ENCODE data around the gene NTM.

NTM gene

DNA sequence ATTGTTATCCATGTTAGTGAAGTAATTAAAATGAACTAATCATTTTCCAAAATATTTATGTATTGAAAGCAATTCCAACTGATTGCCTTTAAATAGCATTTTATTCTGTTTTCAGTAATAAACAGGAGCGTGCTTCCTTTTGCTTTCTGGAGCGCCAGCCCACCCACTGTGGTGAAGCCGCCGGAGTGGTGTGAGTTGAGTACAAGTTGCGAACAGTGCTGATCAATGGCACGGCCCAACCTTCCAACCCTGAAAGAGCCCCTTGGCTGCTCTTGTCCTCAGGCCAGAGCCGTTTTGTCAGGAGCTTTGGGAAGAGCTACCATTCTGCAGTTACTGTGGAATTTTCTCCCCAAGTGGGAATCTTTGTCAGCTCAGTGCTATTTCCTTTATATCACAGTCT, 42.8 kb downstream of the NTM start:
- no peak overlapping the region for H3K4me2 ChIP-seq (ENCODE audit: low read length)
- no peaks in the 10 kb centered on the region for H3K4me1 ChIP-seq (ENCODE audit: control insufficient read depth, low read depth, low read length)
- no peak overlapping the region for H3K4ac ChIP-seq (ENCODE audit: low read depth, low read length)
- no peak overlapping the region for H3K27ac ChIP-seq (ENCODE audit: low read depth, low read length)
- H3K79me2 ChIP-seq (ENCODE audit: control insufficient read depth, insufficient read depth, low read length): no peaks in the 10 kb centered on the region
- no peak overlapping the region for H4K5ac ChIP-seq (ENCODE audit: low read length)
- no peak overlapping the region for H2BK15ac ChIP-seq (replicated peaks; ENCODE audit: low read depth)
- no CpG with 5 or more reads among the region's 7 CpGs for WGBS (ENCODE audit: extremely low coverage, insufficient coverage, low lambda C conversion rate)
- DNase-seq: no peak
- H4K8ac ChIP-seq (ENCODE audit: low read depth, low read length): no peak overlapping the region
- no peak overlapping the region for H3K56ac ChIP-seq (ENCODE audit: low read length)
- H2BK5ac ChIP-seq (ENCODE audit: low read length): no peak overlapping the region
- H3K27me3 ChIP-seq (ENCODE audit: insufficient read depth, low read length, poor library complexity): no peaks in the 10 kb centered on the region
- H3K23ac ChIP-seq (ENCODE audit: low read length): no peak overlapping the region
- H3K18ac ChIP-seq (ENCODE audit: low read length): no peak overlapping the region
- no peak overlapping the region for H2BK120ac ChIP-seq (ENCODE audit: low read depth, low read length)
- no peaks in the 10 kb centered on the region for H3K36me3 ChIP-seq (ENCODE audit: control insufficient read depth, insufficient read depth, low read length)
- H3K9ac ChIP-seq (ENCODE audit: low read length): no peak overlapping the region
- H3K4me3 ChIP-seq (ENCODE audit: low read length): no peak overlapping the region
- H2AK5ac ChIP-seq (ENCODE audit: low read length): no peak overlapping the region
- no peaks in the 10 kb centered on the region for H3K79me1 ChIP-seq (ENCODE audit: low read length)

DNA sequence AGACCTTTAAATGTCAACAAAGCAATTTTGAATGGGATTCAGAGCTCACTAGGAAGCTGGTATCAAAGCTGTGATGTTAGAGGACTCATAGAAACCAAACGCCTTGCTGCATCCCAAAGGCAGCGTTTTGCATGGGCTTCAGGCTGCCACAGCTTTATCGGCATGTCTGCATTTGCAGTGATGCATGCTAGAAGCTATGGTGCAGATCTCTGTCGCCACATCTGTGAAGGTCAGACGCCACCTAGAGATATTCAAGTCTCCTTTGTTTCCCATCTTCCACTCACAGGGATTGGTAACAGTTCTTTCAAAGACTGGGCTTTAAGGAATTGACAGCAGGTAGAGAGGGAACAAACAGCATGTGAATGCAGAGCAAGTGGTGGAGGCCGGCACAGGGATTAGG, 47.8 kb downstream of the NTM start:
- no peaks in the 10 kb centered on the region for H3K4me1 ChIP-seq (ENCODE audit: control insufficient read depth, low read depth, low read length)
- no CpG with 5 or more reads among the region's 6 CpGs for WGBS (ENCODE audit: extremely low coverage, insufficient coverage, low lambda C conversion rate)
- H2BK120ac ChIP-seq (ENCODE audit: low read depth, low read length): no peak overlapping the region
- H3K4me3 ChIP-seq (ENCODE audit: low read length): no peak overlapping the region
- H3K27ac ChIP-seq (ENCODE audit: low read depth, low read length): no peak overlapping the region
- no peak overlapping the region for H2AK5ac ChIP-seq (ENCODE audit: low read length)
- H3K36me3 ChIP-seq (ENCODE audit: control insufficient read depth, insufficient read depth, low read length): no peaks in the 10 kb centered on the region
- no peak overlapping the region for H3K18ac ChIP-seq (ENCODE audit: low read length)
- no peak overlapping the region for H3K56ac ChIP-seq (ENCODE audit: low read length)
- H3K79me2 ChIP-seq (ENCODE audit: control insufficient read depth, insufficient read depth, low read length): no peaks in the 10 kb centered on the region
- H3K23ac ChIP-seq (ENCODE audit: low read length): no peak overlapping the region
- no peak overlapping the region for H3K9ac ChIP-seq (ENCODE audit: low read length)
- H3K79me1 ChIP-seq (ENCODE audit: low read length): no peaks in the 10 kb centered on the region
- no peak overlapping the region for H4K8ac ChIP-seq (ENCODE audit: low read depth, low read length)
- H3K27me3 ChIP-seq (ENCODE audit: insufficient read depth, low read length, poor library complexity): no peaks in the 10 kb centered on the region
- peak; percentile 40 for DNase-seq
- H2BK15ac ChIP-seq (replicated peaks; ENCODE audit: low read depth): no peak overlapping the region
- H4K5ac ChIP-seq (ENCODE audit: low read length): no peak overlapping the region
- no peak overlapping the region for H2BK5ac ChIP-seq (ENCODE audit: low read length)
- H3K4ac ChIP-seq (ENCODE audit: low read depth, low read length): no peak overlapping the region
- H3K4me2 ChIP-seq (ENCODE audit: low read length): no peak overlapping the region

DNA sequence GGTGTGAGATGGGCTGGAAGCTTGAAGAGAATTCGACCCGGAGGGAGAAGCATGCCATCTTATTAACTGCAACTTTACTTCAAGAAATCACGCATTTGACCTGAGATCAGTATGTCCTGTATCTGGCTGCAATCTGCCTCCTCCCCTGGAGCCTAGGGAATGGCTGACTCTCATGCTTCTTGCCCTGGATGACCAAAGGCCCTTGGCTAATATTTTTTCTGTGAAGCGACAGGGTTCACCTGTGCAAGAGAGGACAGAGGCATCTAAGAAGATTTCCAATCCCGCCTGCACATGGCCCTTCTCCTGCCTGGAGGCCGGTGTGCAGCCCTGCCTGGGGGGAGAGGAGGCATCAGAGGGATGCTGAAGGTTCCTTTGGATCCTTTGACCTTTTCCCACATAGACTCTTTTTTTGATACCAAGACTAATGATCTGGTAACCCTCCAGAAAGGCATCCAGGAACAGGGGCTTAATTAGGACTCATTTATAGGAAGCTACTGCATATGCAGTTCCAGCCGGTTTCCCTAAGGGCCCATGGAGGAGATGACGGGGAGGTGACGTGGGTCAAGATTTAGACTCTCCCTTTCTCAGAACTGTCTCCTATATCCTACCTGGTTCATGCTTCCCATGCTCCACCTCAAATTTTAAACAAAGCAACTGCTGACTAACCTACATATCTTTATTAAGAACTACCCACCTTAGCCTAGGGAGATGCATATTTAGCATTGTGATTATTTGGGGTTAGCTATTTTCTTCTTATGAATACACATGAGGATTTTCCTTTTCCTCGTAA, 50.8 kb downstream of the NTM start:
- no peak overlapping the region for H3K4me3 ChIP-seq (ENCODE audit: low read length)
- H2BK5ac ChIP-seq (ENCODE audit: low read length): no peak overlapping the region
- H2BK15ac ChIP-seq (replicated peaks; ENCODE audit: low read depth): no peak overlapping the region
- H4K8ac ChIP-seq (ENCODE audit: low read depth, low read length): no peak overlapping the region
- no peaks in the 10 kb centered on the region for H3K79me1 ChIP-seq (ENCODE audit: low read length)
- no peaks in the 10 kb centered on the region for H3K36me3 ChIP-seq (ENCODE audit: control insufficient read depth, insufficient read depth, low read length)
- no peak overlapping the region for H3K27ac ChIP-seq (ENCODE audit: low read depth, low read length)
- no peak overlapping the region for H3K4me2 ChIP-seq (ENCODE audit: low read length)
- no peak overlapping the region for H3K23ac ChIP-seq (ENCODE audit: low read length)
- H3K79me2 ChIP-seq (ENCODE audit: control insufficient read depth, insufficient read depth, low read length): no peaks in the 10 kb centered on the region
- no peak overlapping the region for H3K9ac ChIP-seq (ENCODE audit: low read length)
- no peak overlapping the region for H2BK120ac ChIP-seq (ENCODE audit: low read depth, low read length)
- H3K56ac ChIP-seq (ENCODE audit: low read length): no peak overlapping the region
- no peak overlapping the region for H4K5ac ChIP-seq (ENCODE audit: low read length)
- H3K27me3 ChIP-seq (ENCODE audit: insufficient read depth, low read length, poor library complexity): no peaks in the 10 kb centered on the region
- H3K4ac ChIP-seq (ENCODE audit: low read depth, low read length): no peak overlapping the region
- no peak overlapping the region for H3K18ac ChIP-seq (ENCODE audit: low read length)
- WGBS (ENCODE audit: extremely low coverage, insufficient coverage, low lambda C conversion rate): no CpG with 5 or more reads among the region's 10 CpGs
- no peaks in the 10 kb centered on the region for H3K4me1 ChIP-seq (ENCODE audit: control insufficient read depth, low read depth, low read length)
- DNase-seq: no peak
- no peak overlapping the region for H2AK5ac ChIP-seq (ENCODE audit: low read length)

DNA sequence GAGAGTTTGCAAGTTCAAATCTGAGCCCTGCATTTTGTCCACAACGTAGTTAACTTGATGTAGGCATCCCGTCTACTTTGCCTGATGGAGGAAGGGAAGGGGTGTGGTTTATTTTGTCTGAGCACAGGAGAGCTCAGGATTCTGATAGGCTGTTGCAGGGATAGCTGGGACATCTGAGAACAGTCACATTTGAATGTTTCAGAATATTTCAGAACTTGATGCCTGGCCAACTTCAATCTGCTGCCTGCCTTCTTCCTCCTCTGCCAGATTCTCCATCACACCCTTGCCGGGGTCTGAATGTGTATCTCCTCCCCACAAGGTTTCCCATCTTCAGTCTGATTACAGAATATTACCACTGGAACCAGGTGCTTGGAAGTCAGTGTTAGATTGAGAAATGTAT, 51.6 kb downstream of the NTM start:
- Histone ChIP-seq H3K4me2 (ENCODE audit: low read length) (no peak overlapping the region), H2BK120ac (ENCODE audit: low read depth, low read length) (no peak overlapping the region), H3K9ac (ENCODE audit: low read length) (no peak overlapping the region), H3K4me3 (ENCODE audit: low read length) (no peak overlapping the region), H3K18ac (ENCODE audit: low read length) (no peak overlapping the region), H3K23ac (ENCODE audit: low read length) (no peak overlapping the region), H2BK5ac (ENCODE audit: low read length) (no peak overlapping the region), H3K79me2 (ENCODE audit: control insufficient read depth, insufficient read depth, low read length) (no peaks in the 10 kb centered on the region), H3K79me1 (ENCODE audit: low read length) (no peaks in the 10 kb centered on the region), H2BK15ac (replicated peaks; ENCODE audit: low read depth) (no peak overlapping the region), H2AK5ac (ENCODE audit: low read length) (no peak overlapping the region), H3K36me3 (ENCODE audit: control insufficient read depth, insufficient read depth, low read length) (no peaks in the 10 kb centered on the region), H4K8ac (ENCODE audit: low read depth, low read length) (no peak overlapping the region), H3K27ac (ENCODE audit: low read depth, low read length) (no peak overlapping the region), H3K4ac (ENCODE audit: low read depth, low read length) (no peak overlapping the region), H3K27me3 (ENCODE audit: insufficient read depth, low read length, poor library complexity) (no peaks in the 10 kb centered on the region), H3K4me1 (ENCODE audit: control insufficient read depth, low read depth, low read length) (no peaks in the 10 kb centered on the region), H3K56ac (ENCODE audit: low read length) (no peak overlapping the region), H4K5ac (ENCODE audit: low read length) (no peak overlapping the region)
- DNase-seq: no peak
- WGBS (ENCODE audit: extremely low coverage, insufficient coverage, low lambda C conversion rate): no CpG with 5 or more reads among the region's 3 CpGs

DNA sequence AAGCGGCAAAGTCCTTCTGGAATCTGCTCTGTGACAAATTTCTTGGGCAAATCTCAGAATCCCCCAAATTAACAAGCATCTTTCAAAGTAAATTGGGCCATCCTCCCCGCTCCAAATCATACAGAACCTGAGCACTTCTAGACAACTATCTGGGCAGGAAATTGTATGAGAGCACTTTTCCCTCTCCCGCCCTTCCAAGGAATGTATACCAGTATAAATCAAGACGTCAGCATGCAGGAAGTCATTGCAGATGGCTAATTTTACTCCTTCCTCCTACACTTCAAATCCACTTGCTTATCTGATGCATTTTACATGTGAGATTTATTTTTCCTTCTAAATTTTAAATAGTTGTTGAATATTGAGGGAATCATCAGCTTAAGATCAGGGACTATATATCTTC, 52.1 kb downstream of the NTM start:
- Histone ChIP-seq H3K79me1 (ENCODE audit: low read length) (no peaks in the 10 kb centered on the region), H2BK15ac (replicated peaks; ENCODE audit: low read depth) (no peak overlapping the region)
- WGBS (ENCODE audit: extremely low coverage, insufficient coverage, low lambda C conversion rate): no CpG with 5 or more reads among the region's 4 CpGs

DNA sequence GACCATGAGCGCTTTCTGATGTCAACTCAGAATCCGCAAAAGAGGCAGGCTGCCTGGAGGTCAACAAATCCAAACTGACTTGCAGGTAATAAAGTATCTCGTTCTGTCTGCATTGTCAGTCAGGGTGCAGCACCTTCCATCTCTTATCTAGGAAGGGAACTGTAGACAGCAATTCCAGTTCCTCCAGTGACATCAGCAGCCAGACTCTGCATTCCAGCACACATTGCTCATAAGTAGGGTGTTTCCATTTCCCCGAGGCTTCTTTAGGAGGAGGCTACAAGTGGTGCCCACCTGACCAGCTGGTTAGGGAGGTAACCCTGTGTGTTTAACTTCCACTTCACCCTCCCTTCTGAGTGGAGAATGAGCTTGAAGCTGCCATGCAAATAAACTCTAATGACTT, 53.3 kb downstream of the NTM start:
- no peak overlapping the region for H3K9ac ChIP-seq (ENCODE audit: low read length)
- H2BK15ac ChIP-seq (replicated peaks; ENCODE audit: low read depth): no peak overlapping the region
- peak; percentile 74 for DNase-seq
- no peak overlapping the region for H3K23ac ChIP-seq (ENCODE audit: low read length)
- WGBS (ENCODE audit: extremely low coverage, insufficient coverage, low lambda C conversion rate): no CpG with 5 or more reads among the region's 4 CpGs
- no peaks in the 10 kb centered on the region for H3K79me2 ChIP-seq (ENCODE audit: control insufficient read depth, insufficient read depth, low read length)
- H3K36me3 ChIP-seq (ENCODE audit: control insufficient read depth, insufficient read depth, low read length): no peaks in the 10 kb centered on the region
- no peak overlapping the region for H4K5ac ChIP-seq (ENCODE audit: low read length)
- no peak overlapping the region for H3K4me2 ChIP-seq (ENCODE audit: low read length)
- no peak overlapping the region for H2AK5ac ChIP-seq (ENCODE audit: low read length)
- H3K27ac ChIP-seq (ENCODE audit: low read depth, low read length): no peak overlapping the region
- no peak overlapping the region for H3K4ac ChIP-seq (ENCODE audit: low read depth, low read length)
- H3K56ac ChIP-seq (ENCODE audit: low read length): no peak overlapping the region
- H3K4me3 ChIP-seq (ENCODE audit: low read length): no peak overlapping the region
- no peak overlapping the region for H3K18ac ChIP-seq (ENCODE audit: low read length)
- no peaks in the 10 kb centered on the region for H3K27me3 ChIP-seq (ENCODE audit: insufficient read depth, low read length, poor library complexity)
- H4K8ac ChIP-seq (ENCODE audit: low read depth, low read length): no peak overlapping the region
- H2BK120ac ChIP-seq (ENCODE audit: low read depth, low read length): no peak overlapping the region
- no peak overlapping the region for H2BK5ac ChIP-seq (ENCODE audit: low read length)
- no peaks in the 10 kb centered on the region for H3K4me1 ChIP-seq (ENCODE audit: control insufficient read depth, low read depth, low read length)
- H3K79me1 ChIP-seq (ENCODE audit: low read length): no peaks in the 10 kb centered on the region

More for the DNA sequence above, 52.1 kb downstream of the NTM start:
- Histone ChIP-seq H3K4me2 (ENCODE audit: low read length) (no peak overlapping the region), H4K5ac (ENCODE audit: low read length) (no peak overlapping the region), H3K36me3 (ENCODE audit: control insufficient read depth, insufficient read depth, low read length) (no peaks in the 10 kb centered on the region), H3K4ac (ENCODE audit: low read depth, low read length) (no peak overlapping the region), H3K4me3 (ENCODE audit: low read length) (no peak overlapping the region), H2BK5ac (ENCODE audit: low read length) (no peak overlapping the region), H3K9ac (ENCODE audit: low read length) (no peak overlapping the region), H3K56ac (ENCODE audit: low read length) (no peak overlapping the region), H2BK120ac (ENCODE audit: low read depth, low read length) (no peak overlapping the region), H3K27ac (ENCODE audit: low read depth, low read length) (no peak overlapping the region), H3K23ac (ENCODE audit: low read length) (no peak overlapping the region), H3K4me1 (ENCODE audit: control insufficient read depth, low read depth, low read length) (no peaks in the 10 kb centered on the region), H2AK5ac (ENCODE audit: low read length) (no peak overlapping the region), H4K8ac (ENCODE audit: low read depth, low read length) (no peak overlapping the region), H3K27me3 (ENCODE audit: insufficient read depth, low read length, poor library complexity) (no peaks in the 10 kb centered on the region), H3K79me2 (ENCODE audit: control insufficient read depth, insufficient read depth, low read length) (no peaks in the 10 kb centered on the region), H3K18ac (ENCODE audit: low read length) (no peak overlapping the region)
- no peak for DNase-seq

Data from mesendoderm (in vitro differentiated cells).